Peyer's patch (tissue), 4 donors: ENCODE data around the gene KCNT1. TPM values are rescaled to one million over a fixed set of nuclear protein-coding genes. Genes with fewer than 3 reads are reported as not detected.

Experiments used
- DNase-seq, 3 donors: peaks; one replicate each; pipeline ENCODE4 v3.0.0-alpha.2; 2017 to 2019
- H3K27ac ChIP-seq, 4 donors: fragments of 200-600 bp; sonication (generic); one replicate each; pipeline ENCODE4 v1.5.1; 2016 to 2019
- H3K27me3 ChIP-seq, 2 donors: fragments of 200-600 bp; sonication (generic); one replicate each; pipeline ENCODE4 v1.5.1; 2019
- H3K36me3 ChIP-seq, 3 donors: fragments of 200-600 bp; sonication (generic); one replicate each; pipeline ENCODE4 v1.5.1; 2016 to 2019
- H3K4me1 ChIP-seq, 4 donors: fragments of 200-600 bp; sonication (generic); one replicate each; pipeline ENCODE4 v1.5.1; 2016 to 2019
- H3K4me3 ChIP-seq, 4 donors: fragments of 200-600 bp; sonication (generic); 1 replicate in 3 of 4; 2 replicates in 1 of 4; pipeline ENCODE4 v1.5.1; 2016 to 2019; ENCODE audit warnings: mild to moderate bottlenecking in 1 of 4
- H3K9me3 ChIP-seq, 4 donors: fragments of 200-600 bp; sonication (generic); one replicate each; pipeline ENCODE4 v1.5.1; 2016 to 2019; ENCODE audit warnings: mild to moderate bottlenecking in 1 of 4
- CTCF ChIP-seq, 6 experiments: fragments of 450-650 bp in 4 of 6; fragments of 200-600 bp in 2 of 6; sonication (generic) in 1 of 6; IDR thresholded peaks; one replicate each; pipeline ENCODE4 v1.5.1; 2017 to 2019; ENCODE audit warnings: antibody characterized with exemption in 6 of 6, mild to moderate bottlenecking in 3 of 6, moderate library complexity in 1 of 6
- POLR2A ChIP-seq, 2 donors: fragments of 450-650 bp; IDR thresholded peaks; one replicate each; pipeline ENCODE4 v1.5.1; 2017; ENCODE audit warnings: antibody characterized with exemption in 2 of 2, mild to moderate bottlenecking in 2 of 2, moderate library complexity in 2 of 2
- total RNA-seq, 4 donors: library from RNA; depleted of rRNA; stranded (reverse); fragments of >200 nt; gene quantifications; one replicate each; pipeline ENCODE4 v1.1.0, GENCODE V29; 2016

KCNT1 gene
- total RNA-seq, 4 donors from 2014 or later = 0.27 TPM; not detected in 3

GRCh38 chr9:135677641-135678168 lies 24.3 kb upstream of the KCNT1 start:
- no peaks in the 10 kb centered on the region for H3K27me3 ChIP-seq
- H3K27ac ChIP-seq = no peak overlapping the region
- no peaks in the 10 kb centered on the region for H3K36me3 ChIP-seq
- H3K9me3 ChIP-seq = no peaks in the 10 kb centered on the region
- H3K4me3 ChIP-seq = no peak overlapping the region
- DNase-seq = no peak
- no peak for TF ChIP-seq POLR2A (IDR thresholded peaks at IDR 0.05)
- no peak for TF ChIP-seq CTCF (IDR thresholded peaks at IDR 0.05)
- H3K4me1 ChIP-seq = no peaks in the 10 kb centered on the region

GRCh38 chr9:135678236-135679017 lies 23.6 kb upstream of the KCNT1 start:
- no peak for DNase-seq
- Histone ChIP-seq H3K4me1 (no peaks in the 10 kb centered on the region), H3K27ac (no peak overlapping the region), H3K4me3 (no peak overlapping the region), H3K36me3 (no peaks in the 10 kb centered on the region), H3K9me3 (no peaks in the 10 kb centered on the region), H3K27me3 (no peaks in the 10 kb centered on the region)
- no peak for TF ChIP-seq CTCF (IDR thresholded peaks at IDR 0.05)
- no peak for TF ChIP-seq POLR2A (IDR thresholded peaks at IDR 0.05)

- TF ChIP-seq POLR2A (IDR thresholded peaks at IDR 0.05) (no peak), CTCF (IDR thresholded peaks at IDR 0.05) (no peak)
- no peak overlapping the region for H3K4me3 ChIP-seq
- H3K27ac ChIP-seq = no peak overlapping the region
- DNase-seq = no peak
- no peaks in the 10 kb centered on the region for H3K36me3 ChIP-seq
- H3K4me1 ChIP-seq = no peaks in the 10 kb centered on the region
- H3K9me3 ChIP-seq = no peaks in the 10 kb centered on the region
- H3K27me3 ChIP-seq = no peaks in the 10 kb centered on the region
Measured at GRCh38 chr9:135680056-135680455, 21.9 kb upstream of the KCNT1 start.

- TF ChIP-seq POLR2A (IDR thresholded peaks at IDR 0.05) (no peak), CTCF (IDR thresholded peaks at IDR 0.05) (no peak)
- Histone ChIP-seq H3K27me3 (no peaks in the 10 kb centered on the region), H3K36me3 (no peaks in the 10 kb centered on the region)
Measured at GRCh38 chr9:135681161-135681560, 20.8 kb upstream of the KCNT1 start.

GRCh38 chr9:135683401-135684034 lies 18.5 kb upstream of the KCNT1 start:
- Histone ChIP-seq H3K27me3 (no peaks in the 10 kb centered on the region), H3K36me3 (no peaks in the 10 kb centered on the region), H3K4me1 (no peaks in the 10 kb centered on the region), H3K27ac (no peak overlapping the region), H3K9me3 (no peaks in the 10 kb centered on the region), H3K4me3 (no peak overlapping the region)
- TF ChIP-seq CTCF (IDR thresholded peaks at IDR 0.05) = no peak
- no peak for TF ChIP-seq POLR2A (IDR thresholded peaks at IDR 0.05)
- no peak for DNase-seq

More at GRCh38 chr9:135681161-135681560, 20.8 kb upstream of the KCNT1 start:
- no peaks in the 10 kb centered on the region for H3K9me3 ChIP-seq
- H3K27ac ChIP-seq = no peak overlapping the region
- DNase-seq = no peak
- H3K4me3 ChIP-seq = no peak overlapping the region
- no peaks in the 10 kb centered on the region for H3K4me1 ChIP-seq
